IMR-90 (cell line): Measurements from ENCODE around the gene LYPD8. TPM values are rescaled to one million over a fixed set of nuclear protein-coding genes. Genes with fewer than 3 reads are reported as not detected.

Experiments
- ATAC-seq: fragments of 200-7000 bp; cut with Tn5 transposase; 2 replicates; pipeline ENCODE4 v1.9.1; 2020; ENCODE audit warnings: low read depth, mild to moderate bottlenecking, moderate library complexity
- BruUV-seq: library from RNA; stranded (reverse); fragments of 400-500 nt; replicated peaks from 2 replicates; lab custom pipeline; 2021; lab: Mats Ljungman, UMichigan
- CTCF ChIA-PET: fragments of 300-600 bp; formaldehyde crosslinking; extraction: SDS; loops from one replicate; lab custom pipeline; 2021; ENCODE audit warnings: antibody characterized with exemption; lab: Yijun Ruan, JAX
- POLR2A ChIA-PET: fragments of 300-600 bp; sonication (Branson Sonifier 250); formaldehyde crosslinking; loops from one replicate; lab custom pipeline; 2022; ENCODE audit warnings: antibody characterized with exemption; ENCODE audit not compliant: unreplicated experiment; lab: Charles Lee
- DNase-seq: peaks from one replicate; pipeline ENCODE4 v3.0.0; 2013
- H2AFZ ChIP-seq: replicated peaks from 2 replicates; pipeline ENCODE3; 2013; ENCODE audit warnings: low read length, mild to moderate bottlenecking; ENCODE audit not compliant: poor library complexity
- H2AK5ac ChIP-seq: 2 replicates; pipeline ENCODE4 v1.6.1; 2013; ENCODE audit warnings: low read depth, low read length, inconsistent platforms
- H2AK9ac ChIP-seq: replicated peaks from 2 replicates; pipeline ENCODE3; 2013; ENCODE audit warnings: mild to moderate bottlenecking, low read depth, low read length, moderate library complexity; ENCODE audit not compliant: poor library complexity
- H2BK120ac ChIP-seq: 2 replicates; pipeline ENCODE4 v1.6.1; 2013; ENCODE audit warnings: low read depth, low read length, inconsistent platforms
- H2BK15ac ChIP-seq: 3 replicates; pipeline ENCODE4 v1.6.1; 2013; ENCODE audit warnings: low read depth, low read length, inconsistent platforms
- H2BK20ac ChIP-seq: 2 replicates; pipeline ENCODE4 v1.6.1; 2013; ENCODE audit warnings: low read depth, mild to moderate bottlenecking, inconsistent platforms, low read length, moderate library complexity
- H2BK5ac ChIP-seq: 2 replicates; pipeline ENCODE4 v1.6.1; 2013; ENCODE audit warnings: mild to moderate bottlenecking, low read depth, low read length, inconsistent platforms; ENCODE audit not compliant: poor library complexity, severe bottlenecking
- H3K14ac ChIP-seq: replicated peaks from 2 replicates; pipeline ENCODE4 v1.6.1; 2013; ENCODE audit warnings: low read depth, low read length, inconsistent platforms
- H3K18ac ChIP-seq: 2 replicates; pipeline ENCODE4 v1.6.1; 2013; ENCODE audit warnings: low read depth, low read length, control low read depth
- H3K23ac ChIP-seq: 2 replicates; pipeline ENCODE4 v1.6.1; 2013; ENCODE audit warnings: low read depth, low read length, inconsistent platforms
- H3K27ac ChIP-seq: 2 replicates; pipeline ENCODE4 v1.5.1; 2013; ENCODE audit warnings: mild to moderate bottlenecking, control low read depth, low read length; ENCODE audit not compliant: insufficient read depth
- H3K27me3 ChIP-seq: 2 replicates; pipeline ENCODE4 v1.6.1; 2013; ENCODE audit warnings: low read length; ENCODE audit not compliant: control insufficient read depth, insufficient read depth
- H3K36me3 ChIP-seq: 2 replicates; pipeline ENCODE4 v1.6.1; 2013; ENCODE audit warnings: low read length, mixed read lengths; ENCODE audit not compliant: control insufficient read depth, insufficient read depth
- H3K4ac ChIP-seq: 2 replicates; pipeline ENCODE4 v1.6.1; 2013; ENCODE audit warnings: low read depth, low read length, inconsistent platforms
- H3K4me1 ChIP-seq: 2 replicates; pipeline ENCODE4 v1.6.1; 2013; ENCODE audit warnings: low read length, mixed read lengths; ENCODE audit not compliant: control insufficient read depth, insufficient read depth
- H3K4me2 ChIP-seq: 2 replicates; pipeline ENCODE4 v1.6.1; 2013; ENCODE audit warnings: low read depth, mild to moderate bottlenecking, control low read depth, low read length, moderate library complexity
- H3K4me3 ChIP-seq: 2 replicates; pipeline ENCODE4 v1.5.1; 2013; ENCODE audit warnings: low read depth, mild to moderate bottlenecking, control low read depth, low read length, moderate library complexity; ENCODE audit not compliant: insufficient read depth
- H3K56ac ChIP-seq: 2 replicates; pipeline ENCODE4 v1.6.1; 2013; ENCODE audit warnings: low read length, inconsistent platforms; ENCODE audit not compliant: insufficient read depth; ENCODE audit errors: extremely low read depth
- H3K79me1 ChIP-seq, 2 experiments: 2 replicates each; pipeline ENCODE4 v1.6.1; 2013; ENCODE audit warnings: low read length in 2 of 2, inconsistent platforms in 1 of 2, low read depth in 1 of 2
- H3K9ac ChIP-seq: 2 replicates; pipeline ENCODE4 v1.6.1; 2013; ENCODE audit warnings: low read depth, low read length, control low read depth
- H3K9me1 ChIP-seq: 2 replicates; pipeline ENCODE4 v1.6.1; 2013; ENCODE audit warnings: low read length, inconsistent platforms; ENCODE audit not compliant: insufficient read depth
- H3K9me3 ChIP-seq: 2 replicates; pipeline ENCODE4 v1.6.1; 2013; ENCODE audit warnings: low read length; ENCODE audit not compliant: control insufficient read depth, insufficient read depth
- H4K20me1 ChIP-seq: 2 replicates; pipeline ENCODE4 v1.6.1; 2013; ENCODE audit warnings: low read length, inconsistent platforms; ENCODE audit not compliant: insufficient read depth
- H4K5ac ChIP-seq: 2 replicates; pipeline ENCODE4 v1.6.1; 2013; ENCODE audit warnings: mild to moderate bottlenecking, low read depth, low read length, control low read depth
- H4K8ac ChIP-seq, 2 experiments: 2 replicates each; pipeline ENCODE4 v1.6.1; 2013; ENCODE audit warnings: low read depth in 2 of 2, low read length in 2 of 2, control low read depth in 1 of 2, inconsistent platforms in 1 of 2
- H4K91ac ChIP-seq: 2 replicates; pipeline ENCODE4 v1.6.1; 2013; ENCODE audit warnings: low read depth, low read length, inconsistent platforms; ENCODE audit not compliant: insufficient read depth
- BHLHE40 ChIP-seq: fragments of 150-350 bp; IDR thresholded peaks from 2 replicates; pipeline ENCODE4 v1.6.1; 2016; ENCODE audit warnings: mild to moderate bottlenecking, low read depth, low read length
- CEBPB ChIP-seq: IDR thresholded peaks from 2 replicates; pipeline ENCODE4 v1.6.1; 2012; ENCODE audit warnings: low read depth, low read length, improper control_type of control experiment
- CTCF ChIP-seq: conservative IDR thresholded peaks from 2 replicates; pipeline ENCODE4 v1.5.1; 2012; ENCODE audit warnings: mild to moderate bottlenecking, low read depth, low read length, improper control_type of control experiment
- ELK1 ChIP-seq: fragments of 150-350 bp; IDR thresholded peaks from 2 replicates; pipeline ENCODE4 v1.6.1; 2016; ENCODE audit warnings: low read depth, mild to moderate bottlenecking, low read length, moderate library complexity, borderline replicate concordance
- FOS ChIP-seq: fragments of 150-350 bp; IDR thresholded peaks from 2 replicates; pipeline ENCODE4 v1.6.1; 2016; ENCODE audit warnings: low read depth, low read length
- MAFK ChIP-seq: IDR thresholded peaks from 2 replicates; pipeline ENCODE4 v1.6.1; 2012; ENCODE audit warnings: low read depth, low read length, improper control_type of control experiment
- MAZ ChIP-seq: IDR thresholded peaks from 2 replicates; pipeline ENCODE4 v1.6.1; 2012; ENCODE audit warnings: low read depth, mild to moderate bottlenecking, low read length, improper control_type of control experiment, moderate library complexity, borderline replicate concordance
- MXI1 ChIP-seq: IDR thresholded peaks from 2 replicates; pipeline ENCODE4 v1.6.1; 2012; ENCODE audit warnings: low read depth, mild to moderate bottlenecking, low read length, moderate library complexity, borderline replicate concordance
- NFE2L2 ChIP-seq: fragments of 150-350 bp; IDR thresholded peaks from 2 replicates; pipeline ENCODE4 v1.6.1; 2016; ENCODE audit warnings: low read depth, mild to moderate bottlenecking, low read length
- POLR2A ChIP-seq: IDR thresholded peaks from 2 replicates; pipeline ENCODE4 v1.6.1; 2012; ENCODE audit warnings: mild to moderate bottlenecking, low read depth, low read length
- RAD21 ChIP-seq: IDR thresholded peaks from 2 replicates; pipeline ENCODE4 v1.6.1; 2012; ENCODE audit warnings: low read length, improper control_type of control experiment
- RCOR1 ChIP-seq: IDR thresholded peaks from 2 replicates; pipeline ENCODE4 v1.6.1; 2012; ENCODE audit warnings: mild to moderate bottlenecking, low read length, improper control_type of control experiment; ENCODE audit not compliant: insufficient replicate concordance
- RFX5 ChIP-seq: IDR thresholded peaks from 2 replicates; pipeline ENCODE4 v1.8.0; 2012; ENCODE audit warnings: low read depth, mild to moderate bottlenecking, low read length, moderate library complexity
- SMC3 ChIP-seq: fragments of 150-350 bp; IDR thresholded peaks from 2 replicates; pipeline ENCODE4 v1.6.1; 2016; ENCODE audit warnings: low read depth, mild to moderate bottlenecking, antibody characterized with exemption, low read length, moderate library complexity
- USF2 ChIP-seq: fragments of 150-350 bp; IDR thresholded peaks from 2 replicates; pipeline ENCODE4 v1.6.1; 2017; ENCODE audit warnings: mild to moderate bottlenecking, antibody characterized with exemption, low read length, low read depth
- WGBS, 2 experiments: methylation state at CpG; one replicate each; pipeline versions ENCODE4 v1.1.5 to v1.1.7; 2013; ENCODE audit warnings: missing lambda C conversion rate in 2 of 2; ENCODE audit not compliant: insufficient read length in 1 of 2; ENCODE audit errors: extremely low coverage in 2 of 2; 5-methylcytosine and 5-hydroxymethylcytosine counted together
- dilution Hi-C: fragments of 300-500 bp; cut with HindIII; formaldehyde crosslinking; loops from one replicate; pipeline ENCODE4 v1.14.3; 2018; ENCODE audit warnings: low sequenced_read_pairs; ENCODE audit not compliant: unreplicated experiment
- in situ Hi-C: fragments of 300-500 bp; cut with MboI; formaldehyde crosslinking; loops from 3 replicates; pipeline ENCODE4 v1.14.3; 2019; ENCODE audit warnings: low sequenced_read_pairs, inconsistent platforms, mixed read lengths
- intact Hi-C: fragments of 100-400 bp; cut with micrococcal nuclease; formaldehyde crosslinking; loops from 2 replicates; pipeline ENCODE4 v1.10.0; 2022
- polyA plus RNA-seq, 3 experiments: library from polyadenylated mRNA; depleted of rRNA; stranded (reverse); fragments of >200 nt; gene quantifications; 2 replicates each; pipeline ENCODE4 v1.2.3, GENCODE V29; 2012; ENCODE audit warnings: low replicate concordance in 1 of 3
- total RNA-seq: library from RNA; depleted of rRNA; stranded (reverse); fragments of >200 nt; gene quantifications from 2 replicates; pipeline ENCODE4 v1.2.3, GENCODE V29; 2012

LYPD8 gene
- total and polyA plus RNA-seq, 2 of the 4 experiments (the other 2 are of a cell fraction): not detected

GRCh38 chr1:248736977-248737376, 18.6 kb downstream of the LYPD8 start:
- in situ Hi-C loops: no loop called here
- no peak overlapping the region for H3K14ac ChIP-seq
- H3K56ac ChIP-seq: no peak overlapping the region
- no peak overlapping the region for H2BK20ac ChIP-seq
- H3K4me3 ChIP-seq: no peak overlapping the region
- no peak overlapping the region for H3K27ac ChIP-seq
- TF ChIP-seq SMC3 (no peak), MAZ (no peak), ELK1 (no peak), CTCF (no peak), BHLHE40 (no peak), RFX5 (no peak), POLR2A (no peak), FOS (no peak), MAFK (no peak), NFE2L2 (no peak), RCOR1 (no peak), RAD21 (no peak), USF2 (no peak), CEBPB (no peak), MXI1 (no peak)
- H3K9ac ChIP-seq: no peak overlapping the region
- no peak overlapping the region for H2AFZ ChIP-seq
- no peak overlapping the region for H2AK9ac ChIP-seq
- no peaks in the 10 kb centered on the region for H3K36me3 ChIP-seq
- no peak overlapping the region for H4K91ac ChIP-seq
- H3K79me1 ChIP-seq: no peaks in the 10 kb centered on the region
- no peaks in the 10 kb centered on the region for H4K20me1 ChIP-seq
- intact Hi-C loops: no loop called here
- H3K18ac ChIP-seq: no peak overlapping the region
- WGBS, 2 experiments: no CpG with 5 or more reads among the region's 4 CpGs
- H3K9me1 ChIP-seq: no peaks in the 10 kb centered on the region
- H3K27me3 ChIP-seq: no peaks in the 10 kb centered on the region
- H3K9me3 ChIP-seq: peaks cover 29% of the 10 kb centered on the region
- dilution Hi-C loops: no loop called here
- no peak overlapping the region for H2BK120ac ChIP-seq
- H2AK5ac ChIP-seq: no peak overlapping the region
- no peak for ATAC-seq
- BruUV-seq: no TSS peak
- no peaks in the 10 kb centered on the region for H3K4me1 ChIP-seq
- H4K5ac ChIP-seq: no peak overlapping the region
- H3K4me2 ChIP-seq: no peak overlapping the region
- no peak for DNase-seq
- H3K4ac ChIP-seq: no peak overlapping the region
- no peak overlapping the region for H2BK5ac ChIP-seq
- H2BK15ac ChIP-seq: no peak overlapping the region
- no peak overlapping the region for H3K23ac ChIP-seq
- CTCF ChIA-PET: no interaction called here
- POLR2A ChIA-PET: no interaction called here
- no peak overlapping the region for H4K8ac ChIP-seq
